ENCODE measurements around the gene NACA.
"Not testable (repeated sequence)": the region's sequence is repeated elsewhere in the genome, so short reads cannot be mapped to it uniquely, and the experiment has no call there.

Gene NACA

GRCh38 chr12:56724972-56725722 lies at the start of gene NACA:
NACA (minus strand) TSS chr12:56725299; CDS start chr12:56724521, 778 bp downstream.
- FAIRE-seq (peak; percentile 78), DNase-seq (ENCODE audit: low spot score) (peak; percentile 95)

- DNase-seq (ENCODE audit: low spot score): no peak
- FAIRE-seq: no peak
Observed at GRCh38 chr12:56773113-56773512, 48.0 kb upstream of the NACA start.

- no peak for FAIRE-seq
- DNase-seq (ENCODE audit: low spot score): no peak
Observed at GRCh38 chr12:56772625-56773024, 47.5 kb upstream of the NACA start.

- FAIRE-seq (no peak), DNase-seq (ENCODE audit: low spot score) (no peak)
Observed at GRCh38 chr12:56769868-56770267, 44.8 kb upstream of the NACA start.

GRCh38 chr12:56768424-56768823 lies 43.3 kb upstream of the NACA start:
- FAIRE-seq: no peak
- no peak for DNase-seq (ENCODE audit: low spot score)

GRCh38 chr12:56766535-56766934 lies 41.4 kb upstream of the NACA start:
- FAIRE-seq: no peak
- no peak for DNase-seq (ENCODE audit: low spot score)

GRCh38 chr12:56763753-56764657 lies 38.9 kb upstream of the NACA start:
- DNase-seq (ENCODE audit: low spot score): no peak
- no peak for FAIRE-seq

- DNase-seq (ENCODE audit: low spot score) (no peak), FAIRE-seq (no peak)
Observed at GRCh38 chr12:56761812-56762211, 36.7 kb upstream of the NACA start.

GRCh38 chr12:56760460-56760859 lies 35.4 kb upstream of the NACA start:
- DNase-seq (ENCODE audit: low spot score): no peak
- no peak for FAIRE-seq

GRCh38 chr12:56759263-56759908 lies 34.3 kb upstream of the NACA start:
- FAIRE-seq (no peak), DNase-seq (ENCODE audit: low spot score) (no peak)

- DNase-seq (ENCODE audit: low spot score) (no peak), FAIRE-seq (no peak)
Observed at GRCh38 chr12:56758728-56759262, 33.7 kb upstream of the NACA start.

GRCh38 chr12:56757971-56758370 lies 32.9 kb upstream of the NACA start:
- not testable (repeated sequence) for FAIRE-seq

GRCh38 chr12:56753566-56753965 lies 28.5 kb upstream of the NACA start:
- DNase-seq (ENCODE audit: low spot score) (no peak), FAIRE-seq (no peak)

More at GRCh38 chr12:56757971-56758370, 32.9 kb upstream of the NACA start:
- not testable (repeated sequence) for DNase-seq (ENCODE audit: low spot score)

GRCh38 chr12:56751712-56752598 lies 26.9 kb upstream of the NACA start, which contains the start of gene PRIM1:
PRIM1 (minus strand) TSS chr12:56752323; CDS start chr12:56752298, 25 bp downstream.
- peak; percentile 68 for DNase-seq (ENCODE audit: low spot score)
- no peak for FAIRE-seq

GRCh38 chr12:56750596-56750995 lies 25.5 kb upstream of the NACA start:
- FAIRE-seq; DNase-seq (ENCODE audit: low spot score): not testable (repeated sequence)

GRCh38 chr12:56749853-56750252 lies 24.8 kb upstream of the NACA start:
- FAIRE-seq (no peak), DNase-seq (ENCODE audit: low spot score) (no peak)

GRCh38 chr12:56749359-56749758 lies 24.3 kb upstream of the NACA start:
- no peak for FAIRE-seq
- no peak for DNase-seq (ENCODE audit: low spot score)

- FAIRE-seq (no peak), DNase-seq (ENCODE audit: low spot score) (no peak)
Observed at GRCh38 chr12:56728139-56728861, 3.2 kb upstream of the NACA start.

GRCh38 chr12:56726196-56726675 lies 1.1 kb upstream of the NACA start:
- FAIRE-seq; DNase-seq (ENCODE audit: low spot score): not testable (repeated sequence)

- DNase-seq (ENCODE audit: low spot score): no peak
- FAIRE-seq: no peak
Observed at GRCh38 chr12:56725723-56726102, 614 bp upstream of the NACA start.

Data from RCC 7860 (cell line).